HFF-Myc (cell line): Measurements from ENCODE around the gene TUSC1.
"Not testable (repeated sequence)": the region's sequence is repeated elsewhere in the genome, so short reads cannot be mapped to it uniquely, and the experiment has no call there.

Experiments used
- DNase-seq: peaks from one replicate; pipeline ENCODE4 v3.0.0-alpha.2; 2011; ENCODE audit warnings: low read depth; ENCODE audit errors: extremely low read depth
- H3K4me3 ChIP-seq: replicated peaks from 2 replicates; pipeline ENCODE4 v1.5.1; 2011; ENCODE audit warnings: low read depth, mild to moderate bottlenecking, control low read depth, low read length
- TF ChIP-seq, protein P1 (sequence below): IDR thresholded peaks from 2 replicates; pipeline ENCODE4 v1.5.1; 2012; ENCODE audit warnings: mild to moderate bottlenecking, low read depth, low read length, control low read depth; ENCODE audit errors: missing control alignments

The TUSC1 gene

DNA sequence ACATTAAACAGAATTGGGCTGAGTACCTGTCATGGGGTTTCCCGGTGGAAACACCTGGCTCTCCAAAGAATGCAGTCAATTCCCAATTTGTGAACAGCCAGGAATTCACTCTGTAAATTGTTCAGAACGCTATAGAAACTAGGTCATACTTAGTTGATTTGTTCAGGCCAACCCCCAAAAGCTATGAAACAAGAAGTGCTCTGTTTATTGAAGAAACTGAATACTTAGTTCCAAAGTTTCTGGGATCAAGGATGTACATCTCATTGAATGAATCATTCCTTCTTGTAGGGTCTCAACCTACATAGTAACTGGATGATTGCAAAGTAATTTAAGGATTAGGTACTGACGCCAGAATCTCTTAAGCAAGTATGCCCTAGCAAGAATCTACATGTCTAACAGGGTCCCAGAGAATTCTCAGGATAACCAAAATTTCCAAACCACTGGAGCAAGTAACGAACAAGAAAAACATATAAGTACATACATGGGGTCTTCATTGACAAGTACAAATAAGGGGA is 659 bp upstream of the TUSC1 start:
- peak overlapping the region; percentile 41 for H3K4me3 ChIP-seq
- no peak for DNase-seq
- TF ChIP-seq, protein P1, sequence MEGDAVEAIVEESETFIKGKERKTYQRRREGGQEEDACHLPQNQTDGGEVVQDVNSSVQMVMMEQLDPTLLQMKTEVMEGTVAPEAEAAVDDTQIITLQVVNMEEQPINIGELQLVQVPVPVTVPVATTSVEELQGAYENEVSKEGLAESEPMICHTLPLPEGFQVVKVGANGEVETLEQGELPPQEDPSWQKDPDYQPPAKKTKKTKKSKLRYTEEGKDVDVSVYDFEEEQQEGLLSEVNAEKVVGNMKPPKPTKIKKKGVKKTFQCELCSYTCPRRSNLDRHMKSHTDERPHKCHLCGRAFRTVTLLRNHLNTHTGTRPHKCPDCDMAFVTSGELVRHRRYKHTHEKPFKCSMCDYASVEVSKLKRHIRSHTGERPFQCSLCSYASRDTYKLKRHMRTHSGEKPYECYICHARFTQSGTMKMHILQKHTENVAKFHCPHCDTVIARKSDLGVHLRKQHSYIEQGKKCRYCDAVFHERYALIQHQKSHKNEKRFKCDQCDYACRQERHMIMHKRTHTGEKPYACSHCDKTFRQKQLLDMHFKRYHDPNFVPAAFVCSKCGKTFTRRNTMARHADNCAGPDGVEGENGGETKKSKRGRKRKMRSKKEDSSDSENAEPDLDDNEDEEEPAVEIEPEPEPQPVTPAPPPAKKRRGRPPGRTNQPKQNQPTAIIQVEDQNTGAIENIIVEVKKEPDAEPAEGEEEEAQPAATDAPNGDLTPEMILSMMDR: no peak

DNA sequence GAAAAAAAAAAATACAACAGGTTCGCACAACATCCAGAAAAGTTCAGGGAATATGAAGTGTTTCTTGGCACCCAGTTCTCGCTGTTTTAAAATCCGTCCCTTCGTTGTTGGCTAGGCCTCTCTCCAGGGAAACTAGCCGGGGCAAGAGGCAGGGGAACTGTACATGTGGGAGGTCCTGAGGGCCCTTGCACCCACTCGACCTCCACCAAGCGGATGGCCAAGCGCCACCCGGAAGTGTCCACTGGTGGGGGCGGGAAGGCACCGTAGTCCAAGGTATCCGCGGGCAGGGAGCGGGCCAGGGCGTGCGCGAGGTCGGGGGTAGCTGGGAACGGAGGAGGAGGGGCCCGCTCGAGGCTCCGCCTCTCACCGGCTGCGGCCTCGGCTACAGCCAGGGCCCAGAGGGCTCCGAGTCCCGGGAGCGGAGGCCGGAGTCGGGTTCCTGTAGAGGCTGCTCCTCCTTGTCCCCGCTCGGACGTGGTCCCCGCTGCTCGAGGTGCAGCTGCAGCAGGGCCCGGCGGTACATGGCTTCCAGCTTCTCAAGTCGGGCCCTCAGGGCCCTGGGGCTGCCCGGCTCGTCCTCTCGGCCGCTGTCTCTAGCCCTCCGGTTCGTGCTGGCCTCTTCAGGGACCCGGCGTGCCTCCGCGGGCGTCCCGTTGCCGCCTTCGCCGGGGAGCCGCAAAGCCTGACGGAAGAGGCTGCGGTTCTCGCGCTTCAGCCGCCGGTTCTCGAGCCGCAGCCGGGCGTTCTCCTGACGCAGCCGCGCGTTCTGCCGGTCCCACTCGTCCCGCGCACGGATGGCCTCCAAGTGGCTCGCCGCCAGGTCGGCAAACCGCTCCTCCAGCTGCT is 720 bp downstream of the TUSC1 start:
- TF ChIP-seq, protein P1: no peak
- H3K4me3 ChIP-seq: peak overlapping the region; percentile 41
- DNase-seq: no peak

DNA sequence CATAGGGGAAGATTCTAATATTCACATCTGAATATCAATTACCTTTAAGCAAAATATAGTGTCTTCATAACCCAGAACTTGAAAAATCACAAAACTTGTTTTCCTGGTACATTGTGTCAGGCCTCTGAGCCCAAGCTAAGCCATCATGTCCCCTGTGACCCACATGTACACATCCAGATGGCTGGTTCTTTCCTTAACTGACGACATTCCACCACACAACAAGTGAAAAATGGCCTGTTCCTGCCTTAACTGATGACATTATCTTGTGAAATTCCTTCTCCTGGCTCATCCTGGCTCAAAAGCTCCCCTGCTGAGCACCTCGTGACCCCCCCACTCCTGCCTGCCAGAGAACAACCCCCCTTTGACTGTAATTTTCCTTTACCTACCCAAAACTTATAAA is 2.4 kb downstream of the TUSC1 start:
- DNase-seq: not testable (repeated sequence)

DNA sequence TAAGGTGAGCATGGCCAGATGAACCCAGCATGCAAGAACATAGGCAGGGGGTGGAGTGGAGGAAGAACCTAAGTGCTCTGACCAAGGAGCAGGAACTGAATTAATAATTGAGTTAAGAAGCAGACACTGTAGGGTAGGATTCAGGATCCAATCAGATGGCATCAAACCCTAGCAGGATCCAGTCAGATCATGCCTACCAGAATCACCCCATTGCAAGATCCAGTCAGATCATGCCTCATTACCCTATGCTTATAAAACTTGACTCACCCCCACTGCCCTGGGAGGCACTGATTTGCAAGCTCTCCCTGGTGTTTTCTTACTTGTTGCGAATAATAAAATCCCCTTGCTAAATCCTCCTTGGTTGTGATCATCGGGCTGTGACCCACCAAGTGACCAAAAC is 19.7 kb downstream of the TUSC1 start:
- no peak for DNase-seq
- TF ChIP-seq, protein P1: no peak
- no peak overlapping the region for H3K4me3 ChIP-seq

More for the DNA sequence above, 2.4 kb downstream of the TUSC1 start:
- not testable (repeated sequence) for H3K4me3 ChIP-seq

DNA sequence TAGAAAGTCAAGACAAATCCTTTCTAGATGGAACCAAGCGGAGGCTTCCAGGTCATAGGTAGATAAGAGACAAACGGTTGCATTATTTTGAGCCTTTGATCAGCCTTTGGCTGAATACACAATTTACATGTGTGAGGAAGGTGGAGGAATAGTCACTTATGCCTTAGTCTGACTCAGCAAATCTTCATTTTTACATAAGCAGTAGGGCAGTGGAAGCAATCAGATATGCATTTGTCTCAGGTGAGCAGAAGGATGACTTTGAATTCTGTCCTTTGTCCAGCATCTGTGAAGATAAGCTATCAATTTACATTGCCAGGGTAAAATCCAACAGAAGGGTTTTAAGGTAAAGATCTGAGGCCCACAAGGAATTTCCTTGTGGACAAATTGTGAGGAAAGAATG is 23.8 kb downstream of the TUSC1 start:
- DNase-seq: no peak
- TF ChIP-seq, protein P1: no peak

DNA sequence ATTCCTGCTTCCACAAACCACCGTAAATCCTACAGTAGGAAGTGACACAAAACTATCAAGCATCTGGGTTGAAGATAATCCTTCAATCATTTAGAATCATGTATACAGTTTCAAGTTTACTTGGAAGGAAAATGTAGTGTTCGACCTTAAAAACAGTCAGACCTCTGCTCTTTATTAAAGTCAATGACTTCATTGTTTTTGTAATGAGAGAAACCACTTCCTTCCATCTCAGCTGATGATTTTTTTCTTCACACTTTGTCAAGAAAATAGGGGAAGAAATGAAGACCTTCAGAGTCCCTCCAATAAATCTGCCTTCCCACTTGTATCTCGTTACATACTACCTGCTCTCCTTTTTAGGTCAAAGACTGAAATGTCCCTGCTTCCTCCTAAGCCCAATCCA is 30.1 kb downstream of the TUSC1 start:
- TF ChIP-seq, protein P1: no peak
- no peak overlapping the region for H3K4me3 ChIP-seq
- no peak for DNase-seq

More for the DNA sequence above, 23.8 kb downstream of the TUSC1 start:
- H3K4me3 ChIP-seq: no peak overlapping the region

DNA sequence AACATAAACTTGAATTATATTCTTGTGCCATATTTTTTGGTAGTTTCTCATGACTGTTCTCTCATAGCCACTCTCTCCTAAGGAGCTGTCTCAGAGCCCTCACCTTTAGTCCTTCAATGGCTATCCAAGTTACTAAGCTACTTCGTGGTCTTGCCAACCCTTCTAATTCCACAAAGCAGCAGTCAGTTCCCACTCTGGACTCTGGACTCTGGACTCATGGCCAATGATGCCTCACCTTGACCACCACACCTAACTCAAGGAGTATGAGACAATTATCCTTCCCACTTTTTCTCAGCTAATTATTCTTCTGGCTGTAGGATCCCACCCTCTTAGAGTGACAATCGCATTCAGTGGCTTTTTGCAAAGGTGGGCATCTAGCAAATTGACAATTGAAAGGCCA is 42.2 kb downstream of the TUSC1 start:
- DNase-seq: no peak
- no peak overlapping the region for H3K4me3 ChIP-seq
- TF ChIP-seq, protein P1: no peak
